ENCODE data around the gene PMM1.
"Not testable (repeated sequence)": the region's sequence is repeated elsewhere in the genome, so short reads cannot be mapped to it uniquely, and the experiment has no call there.

The PMM1 gene

DNA sequence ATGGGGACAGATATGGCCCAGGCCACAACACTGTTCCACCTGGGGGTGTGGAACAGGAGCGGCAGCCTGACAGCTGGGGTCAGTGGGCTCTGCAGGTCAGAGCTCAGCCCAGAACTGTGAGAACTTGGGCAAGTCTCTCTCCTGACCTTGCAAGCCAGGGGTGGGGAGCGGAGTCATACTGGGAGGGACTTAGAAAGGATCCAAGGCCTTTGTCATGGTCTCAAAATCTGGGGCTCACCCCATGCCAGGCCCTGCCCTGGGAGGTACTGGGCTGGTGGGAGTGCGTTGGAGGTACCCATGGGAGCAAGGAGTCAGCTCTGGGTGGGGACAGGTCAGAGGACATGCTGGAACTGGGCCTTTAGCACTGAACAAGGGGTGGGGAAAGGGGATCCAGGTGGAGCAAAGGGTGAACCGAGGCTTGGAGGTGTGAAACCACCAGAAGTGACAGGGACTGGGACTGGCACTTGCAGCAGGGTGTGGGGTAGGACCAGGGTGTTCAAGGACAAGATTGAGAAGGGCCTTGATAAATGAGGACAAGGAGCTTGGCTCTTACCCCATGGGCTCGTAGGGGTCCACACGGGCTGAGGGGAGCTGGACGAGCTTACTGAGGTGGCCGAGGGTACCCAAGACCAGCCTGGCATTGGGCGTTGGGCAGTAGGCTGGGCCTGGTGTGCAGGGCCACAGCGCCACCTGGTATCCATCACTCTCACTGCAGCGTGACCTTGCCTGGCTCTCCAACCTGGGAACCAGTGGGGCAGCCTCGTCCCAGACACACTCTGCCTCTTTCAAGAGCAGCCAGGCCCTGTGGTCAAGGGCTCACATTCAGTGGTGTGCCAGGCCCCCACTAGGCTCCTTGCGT, 7.4 kb upstream of the PMM1 start:
- DNase-seq: no peak

DNA sequence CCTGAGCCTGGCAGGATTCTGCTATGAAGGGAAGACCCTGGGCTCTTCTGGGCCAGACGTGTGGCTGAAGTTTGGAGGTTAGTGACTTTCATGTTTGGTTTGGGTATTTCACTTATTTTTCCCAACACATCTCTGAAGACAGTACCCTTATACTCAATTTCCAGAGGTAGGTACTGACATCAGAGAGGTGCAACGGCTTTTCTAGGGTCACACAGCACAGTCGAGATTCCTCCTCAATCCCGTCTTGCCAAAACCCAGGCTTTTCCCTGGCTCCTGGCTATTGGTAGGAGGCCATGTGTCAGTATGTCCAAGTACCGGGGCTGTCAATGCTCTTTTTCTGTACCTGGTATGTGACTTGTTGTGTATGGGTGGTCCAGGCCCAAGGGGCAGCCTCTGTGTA, 6.1 kb upstream of the PMM1 start:
- DNase-seq: no peak

DNA sequence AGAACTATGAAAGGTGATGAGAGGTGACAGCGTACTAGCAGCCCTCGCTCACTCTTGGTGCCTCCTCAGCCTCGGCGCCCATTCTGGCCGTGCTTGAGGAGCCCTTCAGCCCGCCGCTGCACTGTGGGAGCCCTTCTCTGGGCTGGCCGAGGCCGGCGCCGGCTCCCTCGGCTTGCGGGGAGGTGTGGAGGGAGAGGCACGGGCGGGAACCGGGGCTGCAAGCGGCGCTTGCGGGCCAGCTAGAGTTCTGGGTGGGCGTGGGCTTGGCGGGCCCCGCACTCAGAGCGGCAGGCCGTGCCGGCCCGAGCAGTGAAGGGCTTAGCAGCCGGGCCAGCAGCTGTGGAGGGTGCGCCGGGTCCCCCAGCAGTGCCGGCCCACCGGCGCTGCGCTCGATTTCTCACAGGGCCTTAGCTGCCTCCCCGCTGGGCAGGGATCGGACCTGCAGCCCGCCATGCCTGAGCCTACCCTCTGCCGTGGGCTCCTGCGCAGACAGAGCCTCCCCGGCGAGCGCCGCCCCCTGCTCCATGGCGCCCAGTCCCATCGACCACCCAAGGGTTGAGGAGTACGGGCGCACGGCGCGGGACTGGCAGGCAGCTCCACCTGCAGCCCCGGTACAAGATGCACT, 3.8 kb upstream of the PMM1 start:
- DNase-seq: not testable (repeated sequence)

DNA sequence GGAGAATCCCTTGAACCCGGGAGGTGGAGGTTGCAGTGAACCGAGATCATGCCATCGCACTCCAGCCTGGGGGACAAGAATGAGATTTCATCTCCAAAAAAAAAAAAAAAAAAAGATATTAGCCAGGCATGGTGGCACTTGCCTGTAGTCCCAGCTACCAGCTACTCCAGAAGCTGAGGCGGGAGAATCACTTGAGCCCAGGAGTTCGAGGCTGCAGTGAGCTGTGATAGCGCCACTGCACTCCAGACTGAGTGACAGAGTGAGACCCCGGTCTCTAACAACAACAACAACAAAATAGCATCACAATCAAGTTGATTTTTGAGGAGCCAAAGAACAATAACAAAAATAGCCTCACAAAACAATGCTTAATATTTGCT, 2.3 kb downstream of the PMM1 start:
- DNase-seq: no peak

DNA sequence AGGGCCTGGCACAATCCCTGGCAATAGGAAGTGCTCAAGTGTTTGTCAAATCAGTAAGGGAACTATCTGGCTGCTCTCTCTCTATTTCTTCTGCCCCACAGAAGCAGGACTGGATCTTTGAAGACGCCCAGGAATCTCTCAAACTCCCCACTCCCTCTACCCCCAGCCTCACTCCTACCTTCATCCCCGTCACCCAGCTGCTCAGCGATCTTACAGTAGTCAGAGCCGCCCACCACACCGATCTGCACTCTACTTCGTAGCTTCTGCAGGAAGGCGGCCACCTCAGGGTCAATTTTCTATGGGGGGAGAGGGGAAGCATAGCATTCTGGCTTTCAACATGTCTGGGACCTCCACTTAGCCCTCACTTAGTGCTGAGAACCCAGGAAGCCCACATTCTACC, 3.7 kb downstream of the PMM1 start:
- no peak for DNase-seq

DNA sequence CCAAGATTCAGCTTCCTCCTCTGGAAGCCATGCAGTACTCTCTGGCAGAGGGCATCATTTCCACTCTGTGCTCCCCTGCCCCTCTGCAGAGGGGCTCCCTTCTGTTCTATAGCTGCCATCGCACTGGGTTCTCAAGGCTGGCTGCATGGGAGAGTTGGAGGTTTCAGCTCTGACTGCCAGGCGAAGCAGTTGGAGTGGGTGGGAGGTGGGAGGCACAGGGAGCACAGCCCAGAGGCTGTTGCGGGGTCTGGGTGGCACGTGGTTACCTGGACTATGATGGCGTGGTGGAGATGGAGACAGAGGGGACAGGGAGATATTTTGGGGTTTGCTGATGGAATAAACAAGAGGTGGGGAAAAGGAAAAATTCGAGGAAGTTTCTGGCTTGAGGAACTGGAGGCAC, 4.8 kb downstream of the PMM1 start:
- no peak for DNase-seq

DNA sequence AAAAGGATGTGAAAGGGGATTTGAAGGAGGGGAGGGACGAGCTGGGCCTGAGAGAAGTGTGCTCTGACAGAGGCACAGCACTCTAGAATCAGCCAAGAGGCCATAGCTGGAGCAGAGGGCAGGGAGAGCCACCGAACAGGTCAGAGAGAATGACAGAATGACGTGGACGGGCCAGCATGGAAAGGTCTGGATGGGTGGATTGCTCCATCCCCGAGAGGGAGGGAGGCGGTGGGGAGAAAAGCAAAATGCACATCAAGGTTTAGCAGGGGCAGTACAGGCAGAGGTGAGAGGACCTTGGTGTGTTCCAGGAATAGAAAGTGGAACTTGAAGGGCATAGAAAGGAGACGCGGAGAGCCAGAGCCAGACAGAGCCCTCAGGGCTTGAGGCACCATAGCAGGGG, 6.9 kb downstream of the PMM1 start:
- no peak for DNase-seq

DNA sequence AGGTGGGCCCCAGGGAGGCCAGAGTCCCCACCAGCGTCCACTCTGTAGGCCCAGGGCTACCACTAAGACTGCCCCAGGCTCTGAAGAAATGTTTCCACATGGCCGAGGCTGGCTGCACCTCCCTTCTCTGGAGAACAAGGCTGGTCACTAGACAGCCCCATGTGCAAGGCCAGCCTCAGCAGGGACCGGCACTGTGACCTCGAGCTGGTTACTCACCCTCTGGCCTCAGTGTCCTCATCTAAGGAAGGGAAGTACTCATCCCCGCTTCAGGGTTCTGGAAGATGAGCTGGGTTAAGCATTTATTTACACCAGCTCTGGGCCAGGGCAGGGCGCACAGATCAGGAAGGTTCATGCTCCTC, 9.7 kb downstream of the PMM1 start:
- DNase-seq: no peak

DNA sequence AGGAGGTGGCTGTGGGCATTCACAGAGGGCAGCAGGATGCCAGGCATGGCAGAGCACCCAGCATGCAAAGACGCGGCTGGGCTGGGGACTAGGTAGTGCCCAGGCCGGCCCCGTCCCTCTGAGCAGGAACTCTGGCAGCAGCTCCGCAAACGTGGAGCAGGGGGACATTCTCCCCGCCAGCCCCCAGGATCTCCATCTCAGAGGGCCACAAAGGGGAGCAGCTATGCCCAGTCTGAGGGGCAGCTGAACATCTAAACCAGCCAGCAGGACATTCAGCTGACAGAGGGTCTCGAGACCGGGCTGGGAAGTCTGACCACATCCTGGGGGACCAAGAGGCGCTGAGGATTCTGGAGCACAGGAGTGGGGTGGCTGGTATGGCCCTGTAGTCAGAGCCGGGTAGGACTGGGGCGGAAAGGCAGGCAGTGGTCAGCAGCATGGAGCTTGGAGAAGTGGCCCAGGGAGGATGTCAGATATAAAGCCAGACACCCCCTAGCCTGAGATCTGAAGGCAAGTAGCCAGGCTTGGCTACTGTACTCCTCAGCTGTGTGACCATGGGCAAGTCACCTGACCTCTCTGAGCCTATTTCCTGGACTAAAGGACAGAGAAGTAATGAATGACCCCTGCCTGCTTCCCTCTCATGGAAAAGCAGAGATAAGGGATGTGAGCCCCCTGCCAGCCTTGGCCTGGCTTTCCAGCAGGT, 10.2 kb downstream of the PMM1 start:
- DNase-seq: no peak

DNA sequence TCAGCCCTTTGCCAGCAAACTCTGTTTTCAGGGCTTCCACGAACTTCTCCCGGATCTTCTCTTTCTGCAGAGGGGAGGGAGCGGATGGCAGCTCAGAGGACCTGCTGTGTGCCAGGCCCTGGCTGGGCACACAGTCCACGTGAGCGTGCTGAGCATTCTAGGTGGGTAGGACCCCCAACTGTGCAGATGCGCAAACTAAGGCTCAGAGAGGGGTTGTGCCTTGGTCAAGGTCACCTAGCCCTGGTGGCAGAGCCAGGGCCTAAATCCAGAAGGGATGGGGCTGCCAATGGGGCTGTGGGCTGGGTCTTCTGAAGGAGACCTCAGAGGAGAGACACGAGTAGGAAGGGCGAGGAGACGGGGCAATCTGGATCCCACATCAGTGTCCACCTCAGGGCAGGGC, 10.8 kb downstream of the PMM1 start:
- no peak for DNase-seq

DNA sequence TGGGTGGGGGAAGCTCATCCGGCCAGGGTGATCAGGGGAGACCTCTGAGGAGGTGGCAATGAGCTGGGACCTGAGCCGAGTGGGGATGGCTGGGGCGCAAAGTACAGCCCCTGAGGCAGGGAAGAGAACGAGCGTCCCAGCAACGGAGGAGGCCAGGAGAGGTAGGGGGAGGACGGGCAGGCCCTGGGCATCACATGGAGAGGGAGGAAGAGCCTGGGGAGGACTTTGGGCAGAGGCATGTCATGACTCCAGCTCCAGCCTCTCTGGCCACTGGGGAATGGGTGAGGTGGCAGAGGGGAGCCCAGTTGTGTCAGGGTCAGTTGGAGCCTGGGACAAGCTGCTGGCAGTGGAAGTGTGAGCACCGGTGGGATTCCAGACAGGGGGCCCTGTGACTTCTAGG, 11.5 kb downstream of the PMM1 start:
- DNase-seq: no peak

DNA sequence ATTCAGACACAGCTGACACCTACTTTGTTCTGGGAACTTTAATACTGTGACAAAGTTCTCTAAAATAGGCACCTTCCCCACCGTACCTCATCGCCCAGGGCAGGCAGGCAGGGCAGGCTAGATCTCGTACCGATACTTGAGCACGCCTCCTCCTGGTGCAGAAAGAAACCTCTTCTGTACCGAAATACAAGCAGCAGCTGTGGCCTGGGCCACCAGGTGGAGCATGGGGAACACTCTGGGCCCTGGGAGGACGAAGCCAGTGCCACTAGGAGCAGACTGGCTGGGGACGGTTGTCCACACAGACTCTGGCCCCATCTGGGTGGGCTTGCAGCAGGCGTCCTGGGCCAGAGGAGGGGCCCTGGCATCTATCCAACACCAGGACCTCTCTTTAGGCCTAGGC, 12.8 kb downstream of the PMM1 start:
- no peak for DNase-seq

DNA sequence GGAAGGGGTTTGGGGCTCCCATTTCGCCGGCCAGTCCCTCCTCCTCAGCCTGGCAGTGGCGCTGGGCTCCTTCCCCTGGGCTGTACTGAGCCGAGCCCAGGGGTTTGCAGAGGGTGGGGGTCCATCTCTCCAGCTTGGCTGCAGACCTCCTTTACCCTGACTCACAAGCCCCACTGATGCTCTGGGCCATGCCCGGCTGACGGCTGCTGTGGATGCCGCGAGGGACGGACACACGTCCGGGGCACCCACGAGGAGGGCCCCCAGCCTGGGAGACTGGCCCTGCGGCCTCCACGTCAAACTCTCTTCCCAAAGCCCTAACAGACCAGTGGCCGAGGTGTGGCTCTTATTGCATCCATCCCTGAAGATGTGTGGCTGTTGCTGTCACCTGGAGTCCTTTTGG, 14.1 kb downstream of the PMM1 start:
- DNase-seq: no peak

DNA sequence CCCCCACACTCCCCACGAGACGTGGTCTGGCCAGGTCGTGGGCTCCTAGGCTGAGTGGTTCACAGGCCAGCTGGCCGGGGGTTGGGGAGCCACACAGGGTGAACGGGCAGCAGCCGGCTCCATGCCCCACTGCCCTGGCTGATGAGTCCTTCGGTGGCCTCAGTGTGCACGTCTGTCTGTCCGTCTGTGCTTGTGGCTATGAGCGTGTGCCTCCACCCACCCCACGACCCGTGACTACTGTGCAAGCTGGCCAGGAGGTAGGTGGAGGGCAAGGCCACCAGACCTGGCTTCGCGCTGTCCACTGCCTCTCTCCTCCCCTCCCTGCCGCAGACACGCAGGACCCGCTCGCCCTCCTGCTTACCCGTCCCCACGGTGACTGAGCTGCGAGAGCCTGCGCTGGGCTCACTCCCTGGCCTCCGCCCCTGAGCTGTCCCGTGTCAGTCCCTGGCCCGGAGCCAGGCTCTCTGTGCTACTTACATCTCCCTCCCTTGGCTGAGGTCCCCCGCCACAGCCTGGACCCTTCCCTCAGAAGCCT, 14.7 kb downstream of the PMM1 start:
- no peak for DNase-seq

DNA sequence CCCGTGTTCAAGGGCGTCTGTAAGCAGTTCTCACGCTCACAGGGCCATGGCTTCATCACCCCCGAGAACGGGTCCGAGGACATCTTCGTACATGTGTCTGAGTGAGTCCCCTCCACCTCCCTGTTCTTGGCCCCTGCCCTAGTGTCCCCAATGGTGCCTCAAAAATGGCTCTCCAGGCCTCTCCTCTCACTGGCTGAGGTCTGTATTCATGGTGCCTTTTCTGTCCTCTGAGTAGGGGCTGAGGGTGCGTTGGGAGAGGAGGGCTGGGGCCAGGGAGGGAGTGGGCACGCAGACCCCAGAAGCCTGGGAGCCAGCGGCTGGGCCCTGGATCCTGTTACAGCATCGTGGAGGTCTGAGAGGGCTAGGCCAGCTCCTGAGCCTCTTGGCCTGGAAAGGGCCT, 16.0 kb downstream of the PMM1 start:
- no peak for DNase-seq

DNA sequence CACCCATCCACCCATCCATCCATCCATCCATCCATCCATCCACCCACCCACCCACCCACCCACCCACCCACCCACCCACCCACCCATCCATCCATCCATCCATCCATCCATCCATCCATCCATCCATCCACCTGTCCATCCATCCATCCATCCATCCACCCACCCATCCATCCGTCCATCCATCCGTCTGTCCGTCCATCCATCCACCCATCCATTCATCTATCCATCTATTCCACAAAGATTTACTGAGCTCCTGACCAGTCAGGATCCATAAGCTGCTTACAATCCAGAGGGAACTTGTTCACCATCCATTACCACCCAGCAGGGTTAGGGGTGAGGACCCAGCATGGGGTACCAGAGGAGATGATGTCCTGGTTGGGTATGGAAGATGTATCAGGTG, 17.3 kb downstream of the PMM1 start:
- not testable (repeated sequence) for DNase-seq

DNA sequence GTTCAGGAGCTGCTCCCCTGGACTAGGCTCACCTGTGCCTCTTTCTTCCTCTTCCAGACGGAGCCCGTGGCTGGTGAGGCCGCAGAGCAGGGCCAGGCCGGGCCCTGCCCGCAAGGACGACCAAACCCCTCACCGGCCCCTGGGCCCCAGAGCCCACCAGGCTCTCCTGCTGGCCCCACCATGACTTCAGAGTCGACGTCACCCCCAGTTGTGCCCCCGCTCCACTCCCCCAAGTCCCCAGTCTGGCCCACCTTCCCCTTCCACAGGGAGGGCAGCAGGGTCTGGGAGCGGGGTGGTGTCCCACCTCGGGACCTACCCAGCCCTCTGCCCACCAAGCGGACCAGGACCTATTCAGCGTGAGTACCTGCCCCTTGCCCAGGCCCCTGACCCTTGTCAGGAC, 17.9 kb downstream of the PMM1 start:
- no peak for DNase-seq

DNA sequence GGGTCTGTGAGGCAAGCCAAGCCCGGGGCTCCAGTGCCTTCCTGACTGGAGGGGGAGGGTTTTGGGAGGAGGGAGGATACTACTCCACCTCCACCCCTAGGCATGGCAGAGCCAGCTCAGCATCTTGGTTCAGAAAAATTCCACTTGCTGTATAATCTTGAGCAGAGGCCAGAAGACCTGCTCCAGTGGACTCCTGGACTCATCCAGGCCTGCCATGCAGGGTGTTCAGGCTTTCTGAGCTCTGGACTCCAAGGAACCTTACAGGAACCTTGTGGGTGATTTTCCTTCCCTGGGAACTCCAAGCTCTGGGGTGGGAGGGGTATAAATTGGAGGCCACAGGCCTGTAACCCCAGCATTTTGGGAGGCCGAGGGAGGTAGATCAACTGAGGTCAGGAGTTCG, 19.4 kb downstream of the PMM1 start:
- DNase-seq: no peak

DNA sequence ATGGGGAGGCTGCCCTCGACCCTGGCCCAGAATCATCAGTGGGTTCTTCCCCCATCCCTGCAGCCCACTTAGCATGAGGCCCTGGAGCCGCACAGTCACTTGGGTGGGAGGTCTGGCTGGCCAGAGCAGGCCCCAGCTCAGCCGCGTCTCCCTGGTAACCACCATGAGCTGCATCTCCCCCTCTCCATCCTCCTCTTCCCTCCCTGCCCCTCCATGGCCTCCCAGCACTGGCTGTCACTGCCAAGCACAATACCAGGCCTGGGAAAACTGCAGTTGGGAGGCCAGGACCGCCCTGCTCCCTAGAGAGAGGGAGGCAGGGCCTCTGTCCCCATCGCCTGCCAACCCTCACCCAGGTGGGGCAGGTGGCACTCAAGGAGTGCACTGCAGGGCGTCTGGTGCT, 20.8 kb downstream of the PMM1 start:
- no peak for DNase-seq

DNA sequence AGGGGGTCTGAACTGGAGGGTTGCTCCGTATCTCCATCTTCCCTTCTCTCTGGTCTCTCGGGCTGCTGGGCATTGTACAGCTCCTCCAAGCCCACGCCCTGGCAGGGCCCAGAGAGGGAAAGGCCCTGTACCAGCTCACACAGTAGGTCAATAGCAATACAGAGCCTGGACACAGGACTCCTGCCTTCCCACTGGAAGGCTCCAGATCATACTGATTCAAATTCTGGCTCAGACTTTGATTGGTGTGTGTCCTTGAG, 22.2 kb downstream of the PMM1 start:
- no peak for DNase-seq

DNA sequence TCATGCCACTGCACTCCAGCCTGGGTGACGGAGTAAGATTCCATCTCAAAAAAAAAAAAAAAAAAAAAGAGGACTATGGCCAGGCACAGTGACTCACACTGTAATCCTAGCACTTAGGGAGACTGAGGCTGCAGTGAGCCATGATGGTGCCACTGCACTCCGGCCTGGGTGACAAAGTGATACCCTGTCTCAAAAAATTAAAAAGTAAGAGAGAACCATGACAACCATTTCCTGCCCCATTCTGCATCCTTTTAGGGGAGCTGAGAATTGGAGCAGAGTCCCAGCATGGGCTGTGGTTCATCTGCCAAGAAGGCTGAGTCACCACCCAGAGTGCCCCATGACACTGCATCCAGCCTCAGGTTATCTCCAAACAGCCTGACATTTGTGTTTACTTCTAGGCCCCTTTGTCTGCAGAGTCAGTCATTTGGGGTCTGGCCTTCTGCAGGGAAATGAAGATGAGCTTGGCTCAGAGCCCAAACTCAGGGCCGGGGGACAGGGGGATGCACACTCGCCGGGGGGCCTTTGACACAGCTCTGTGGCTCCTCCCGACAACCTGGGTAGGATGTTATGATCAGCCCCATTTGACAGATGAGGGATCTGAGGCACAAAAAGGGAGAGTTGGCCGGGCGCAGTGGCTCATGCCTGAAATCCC, 24.1 kb downstream of the PMM1 start:
- peak; percentile 28 for DNase-seq

DNA sequence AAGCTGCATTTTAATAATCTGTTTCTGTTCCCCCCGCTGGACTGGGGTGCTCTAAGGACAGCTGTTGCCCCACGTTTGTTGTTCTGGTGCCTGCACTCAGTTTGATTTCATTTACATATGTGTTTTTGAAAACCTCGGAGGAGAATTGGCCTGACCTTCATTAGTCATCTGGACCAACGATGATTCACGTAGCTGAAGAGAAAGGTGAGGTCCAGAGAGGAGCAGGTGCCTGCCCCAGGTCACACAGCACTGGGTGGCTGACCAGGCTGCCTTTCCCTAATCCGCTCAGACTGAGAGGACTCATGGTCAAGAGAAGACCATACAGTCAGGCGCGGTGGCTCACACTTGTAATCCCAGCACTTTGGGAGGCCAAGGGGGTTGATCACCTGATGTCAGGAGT, 25.1 kb downstream of the PMM1 start:
- DNase-seq: no peak

DNA sequence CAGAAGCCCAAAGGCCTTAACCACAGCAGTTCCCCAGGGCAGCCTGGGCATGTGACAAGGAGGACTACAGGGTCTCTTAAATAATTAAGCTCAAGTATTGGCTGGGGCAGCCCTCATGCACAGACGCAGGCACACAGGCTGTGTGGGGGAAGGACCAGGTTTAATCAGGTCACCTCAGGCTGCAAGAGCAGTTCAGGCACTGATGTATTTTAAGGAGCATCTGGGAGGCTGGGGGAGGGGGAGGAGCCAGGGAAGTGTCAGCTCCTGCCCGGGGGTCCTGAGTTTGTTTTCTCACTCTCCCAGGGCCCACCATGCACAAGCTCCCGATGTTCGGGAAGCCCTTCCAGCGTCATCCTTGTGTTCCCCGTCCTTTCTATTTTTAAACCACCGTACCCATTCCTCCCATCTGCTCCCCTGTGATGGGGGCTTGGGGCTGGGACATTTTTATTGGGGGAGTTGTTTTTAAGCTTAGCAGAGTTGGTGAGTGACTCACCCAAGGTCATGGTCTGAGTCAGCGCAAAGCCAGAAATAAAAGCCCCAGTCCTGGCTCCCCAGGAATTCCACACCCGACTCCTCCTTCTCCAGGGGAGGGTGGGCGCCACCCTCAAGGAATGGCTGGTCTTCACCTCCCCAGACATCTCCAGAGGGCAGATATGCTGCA, 26.5 kb downstream of the PMM1 start:
- peak; percentile 42 for DNase-seq
